A172 (cell line): Measurements from ENCODE around the gene RHEB. TPM values are rescaled to one million over a fixed set of nuclear protein-coding genes. Genes with fewer than 3 reads are reported as not detected.

Source experiments
- DNase-seq: peaks from one replicate; pipeline ENCODE4 v3.0.0-alpha.2; 2015; ENCODE audit warnings: low spot score
- total RNA-seq: library from RNA; depleted of rRNA; stranded (reverse); fragments of >200 nt; shearing (Covaris generic); gene quantifications from 2 replicates; pipeline ENCODE4 v1.2.3, GENCODE V29; 2014

The RHEB gene
- total RNA-seq, 1 experiment from 2014 or later: 273 TPM

GRCh38 chr7:151448261-151449252 is 71.1 kb downstream of the RHEB start:
- DNase-seq: no peak

- no peak for DNase-seq
These were observed 71.8 kb downstream of the RHEB start for GRCh38 chr7:151447901-151448260.

- DNase-seq: no peak
These were observed 72.4 kb downstream of the RHEB start for GRCh38 chr7:151447312-151447711.

- DNase-seq: no peak
These were observed 73.3 kb downstream of the RHEB start for GRCh38 chr7:151446412-151446811.

- DNase-seq: no peak
These were observed 75.1 kb downstream of the RHEB start for GRCh38 chr7:151444632-151445031.

- DNase-seq: no peak
These were observed 76.8 kb downstream of the RHEB start for GRCh38 chr7:151442776-151443496.

- no peak for DNase-seq
These were observed 78.8 kb downstream of the RHEB start for GRCh38 chr7:151440799-151441445.

- DNase-seq: no peak
These were observed 79.6 kb downstream of the RHEB start, which contains the start of gene CRYGN for GRCh38 chr7:151439855-151440798. Gene CRYGN (minus strand): TSS chr7:151440141. CDS start chr7:151439917, 224 bp downstream.

GRCh38 chr7:151438864-151439601 is 80.7 kb downstream of the RHEB start:
- DNase-seq: no peak

- DNase-seq: no peak
These were observed 81.7 kb downstream of the RHEB start for GRCh38 chr7:151437866-151438516.

GRCh38 chr7:151437159-151437553 is 82.5 kb downstream of the RHEB start:
- DNase-seq: no peak

GRCh38 chr7:151436446-151437158 is 83.1 kb downstream of the RHEB start:
- no peak for DNase-seq

- DNase-seq: no peak
These were observed 83.7 kb downstream of the RHEB start for GRCh38 chr7:151435971-151436370.

- no peak for DNase-seq
These were observed 84.4 kb downstream of the RHEB start for GRCh38 chr7:151435103-151435916.

GRCh38 chr7:151434549-151434948 is 85.1 kb downstream of the RHEB start:
- no peak for DNase-seq

GRCh38 chr7:151433721-151434400 is 85.8 kb downstream of the RHEB start:
- DNase-seq: no peak

- DNase-seq: no peak
These were observed 86.8 kb downstream of the RHEB start for GRCh38 chr7:151432658-151433521.
